GM12878 (cell line): Measurements from ENCODE around the gene RPRD2. TPM values are rescaled to one million over a fixed set of nuclear protein-coding genes. Genes with fewer than 3 reads are reported as not detected.

ENCODE experiments used
- ATAC-seq: fragments of 200-7000 bp; cut with Tn5 transposase; 3 replicates; pipeline ENCODE4 v1.9.1; 2020; ENCODE audit warnings: mild to moderate bottlenecking, moderate library complexity
- BruUV-seq: library from RNA; stranded (reverse); fragments of 400-500 nt; replicated peaks from 2 replicates; lab custom pipeline; 2021; lab: Mats Ljungman, UMichigan
- CTCF ChIA-PET: fragments of 300-600 bp; sonication (Branson Sonifier 250); formaldehyde crosslinking; extraction: SDS; loops from one replicate; lab custom pipeline; 2021; ENCODE audit warnings: inconsistent platforms; lab: Yijun Ruan, JAX
- POLR2A ChIA-PET: fragments of 350-600 bp; formaldehyde crosslinking; extraction: SDS; loops from one replicate; lab custom pipeline; 2021; ENCODE audit warnings: inconsistent platforms; lab: Charles Lee
- RAD21 ChIA-PET: fragments of 300-600 bp; sonication (Branson Sonifier 250); formaldehyde crosslinking; loops from one replicate; lab custom pipeline; 2023; ENCODE audit warnings: antibody characterized with exemption; ENCODE audit not compliant: unreplicated experiment; lab: Charles Lee
- SMC1A ChIA-PET: fragments of 300-600 bp; sonication (Branson Sonifier 250); formaldehyde crosslinking; loops from one replicate; lab custom pipeline; 2023; ENCODE audit not compliant: unreplicated experiment, uncharacterized antibody; lab: Charles Lee
- DNase-seq: peaks from one replicate; pipeline ENCODE4 v3.0.0-alpha.2; 2011; ENCODE audit warnings: low read depth, low spot score
- FAIRE-seq: peaks from 3 replicates; lab custom pipeline; 2011; peaks lifted over from hg19 to GRCh38; lab: Jason Lieb, UNC
- H2AFZ ChIP-seq: 2 replicates; pipeline ENCODE4 v1.6.0; 2011; ENCODE audit warnings: low read depth, low read length, control low read depth; ENCODE audit not compliant: control insufficient read depth
- H3K27ac ChIP-seq: 2 replicates; pipeline ENCODE4 v1.5.1; 2011; ENCODE audit warnings: control low read depth; ENCODE audit not compliant: control insufficient read depth, insufficient read depth
- H3K27me3 ChIP-seq, 2 experiments: replicated peaks in 1 of 2; 2 replicates each; pipeline versions ENCODE4 v1.6.0 to v1.6.1; 2011; ENCODE audit warnings: low read length in 1 of 2; ENCODE audit not compliant: control insufficient read depth in 2 of 2, insufficient read depth in 2 of 2
- H3K36me3 ChIP-seq, 2 experiments: 2 replicates each; pipeline ENCODE4 v1.5.1; 2011; ENCODE audit warnings: low read length in 1 of 2; ENCODE audit not compliant: control insufficient read depth in 2 of 2, insufficient read depth in 2 of 2
- H3K4me1 ChIP-seq: 2 replicates; pipeline ENCODE4 v1.6.1; 2011; ENCODE audit warnings: mild to moderate bottlenecking, low read length, moderate library complexity, mixed read lengths; ENCODE audit not compliant: control insufficient read depth, insufficient read depth
- H3K4me2 ChIP-seq: 2 replicates; pipeline ENCODE4 v1.6.0; 2011; ENCODE audit warnings: control low read depth; ENCODE audit not compliant: control insufficient read depth, insufficient read depth
- H3K4me3 ChIP-seq: fragments of 200-600 bp; sonication (generic); 2 replicates; pipeline ENCODE4 v1.5.1; 2016
- H3K79me2 ChIP-seq: 2 replicates; pipeline ENCODE4 v1.6.0; 2011; ENCODE audit warnings: low read length; ENCODE audit not compliant: control insufficient read depth, insufficient read depth
- H3K9ac ChIP-seq: 2 replicates; pipeline ENCODE4 v1.8.0; 2011; ENCODE audit warnings: low read length, control low read depth, mixed read lengths; ENCODE audit not compliant: control insufficient read depth, insufficient read depth
- H3K9me3 ChIP-seq: replicated peaks from 3 replicates; pipeline ENCODE4 v1.5.1; 2011; ENCODE audit warnings: mild to moderate bottlenecking, low read length; ENCODE audit not compliant: control insufficient read depth, insufficient read depth
- H4K20me1 ChIP-seq: 2 replicates; pipeline ENCODE4 v1.6.0; 2011; ENCODE audit not compliant: control insufficient read depth, insufficient read depth
- ESRRA ChIP-seq: IDR thresholded peaks from 2 replicates; pipeline ENCODE4 v1.6.1; 2012; ENCODE audit warnings: mild to moderate bottlenecking, low read length, improper control_type of control experiment
- MEF2A ChIP-seq: IDR thresholded peaks from 2 replicates; pipeline ENCODE4 v1.6.1; 2011; ENCODE audit warnings: low read depth, mild to moderate bottlenecking, low read length, moderate library complexity; ENCODE audit not compliant: insufficient read depth
- MXI1 ChIP-seq: fragments of 150-350 bp; IDR thresholded peaks from 2 replicates; pipeline ENCODE4 v1.6.1; 2011; ENCODE audit warnings: low read depth, mild to moderate bottlenecking, inconsistent platforms, low read length, improper control_type of control experiment
- NRF1 ChIP-seq: conservative IDR thresholded peaks from 2 replicates; pipeline ENCODE4 v1.6.1; 2011; ENCODE audit warnings: mild to moderate bottlenecking, low read depth, low read length, improper control_type of control experiment
- RELA ChIP-seq: fragments of 450-650 bp; IDR thresholded peaks from 2 replicates; pipeline ENCODE4 v1.8.0; 2014; ENCODE audit warnings: borderline replicate concordance; ENCODE audit not compliant: partially characterized antibody
- SP1 ChIP-seq: IDR thresholded peaks from one replicate; pipeline ENCODE4 v1.6.1; 2011; ENCODE audit warnings: low read depth, low read length
- SUPT20H ChIP-seq: IDR thresholded peaks from 2 replicates; pipeline ENCODE4 v1.6.1; 2011; ENCODE audit warnings: low read depth, mild to moderate bottlenecking, low read length, moderate library complexity, borderline replicate concordance; ENCODE audit not compliant: control insufficient read depth
- WGBS: methylation state at CpG from one replicate; pipeline ENCODE4 v1.1.6; 2016; ENCODE audit warnings: low lambda C conversion rate; ENCODE audit not compliant: insufficient replicate concordance, insufficient coverage; ENCODE audit errors: missing lambda C conversion rate; 5-methylcytosine and 5-hydroxymethylcytosine counted together
- in situ Hi-C: fragments of 300-500 bp; cut with MboI; formaldehyde crosslinking; loops from 9 replicates; pipeline ENCODE4 v1.14.3; 2018; ENCODE audit warnings: mixed read lengths
- intact Hi-C: fragments of 100-400 bp; cut with micrococcal nuclease; formaldehyde crosslinking; loops from one replicate; pipeline ENCODE4 v1.14.2; 2022; ENCODE audit not compliant: unreplicated experiment
- polyA plus RNA-seq, 11 experiments: library from polyadenylated mRNA; depleted of rRNA in 4 of 11; unstranded in 6 of 11; stranded (reverse) in 5 of 11; fragments of >200 nt; fragmentation: Nextera tagmentation in 4 of 11; fragmentation: Illumina TruSeq in 1 of 11; extraction: Ambion mirVana in 4 of 11; extraction: Trizol in 1 of 11; gene quantifications; 1 replicate in 1 of 11; 2 replicates in 10 of 11; pipeline versions ENCODE4 v1.2.1 to v1.2.3, GENCODE V29; 2011 to 2016; ENCODE audit warnings: inconsistent platforms in 2 of 11, missing spikeins in 2 of 11, low read depth in 1 of 11
- total RNA-seq, 4 experiments: library from RNA; depleted of rRNA in 3 of 4; stranded (reverse); fragments of >200 nt in 3 of 4; fragmentation: Illumina TruSeq in 1 of 4; extraction: Trizol in 1 of 4; gene quantifications; 2 replicates each; pipeline versions ENCODE4 v1.2.1 to v1.2.3, GENCODE V29; 2013 to 2021
- TF ChIP-seq, protein P1 (sequence below): IDR thresholded peaks from 2 replicates; pipeline ENCODE4 v1.6.1; 2011; ENCODE audit warnings: borderline replicate concordance, low read depth, mild to moderate bottlenecking, moderate library complexity, mixed read lengths, low read length; ENCODE audit not compliant: insufficient read depth; ENCODE audit errors: extremely low read length
- TF ChIP-seq, protein P2 (sequence below): fragments of 450-650 bp; formaldehyde crosslinking; IDR thresholded peaks from 2 replicates; pipeline ENCODE4 v1.5.0; 2022; ENCODE audit warnings: mild to moderate bottlenecking, missing genetic modification characterization
- TF ChIP-seq, protein P3 (sequence below): IDR thresholded peaks from 2 replicates; pipeline ENCODE4 v1.6.1; 2011; ENCODE audit warnings: low read depth, low read length, improper control_type of control experiment, borderline replicate concordance
- TF ChIP-seq, protein P4 (sequence below): IDR thresholded peaks from 2 replicates; pipeline ENCODE4 v1.6.1; 2012; ENCODE audit warnings: low read depth, low read length, improper control_type of control experiment

Gene RPRD2
- total and polyA plus RNA-seq, 10 of the 15 experiments (the other 5 are each of a cell fraction or from before 2014, with no cell fraction given) = 1.9 to 24.8 (median 13.3) TPM

DNA sequence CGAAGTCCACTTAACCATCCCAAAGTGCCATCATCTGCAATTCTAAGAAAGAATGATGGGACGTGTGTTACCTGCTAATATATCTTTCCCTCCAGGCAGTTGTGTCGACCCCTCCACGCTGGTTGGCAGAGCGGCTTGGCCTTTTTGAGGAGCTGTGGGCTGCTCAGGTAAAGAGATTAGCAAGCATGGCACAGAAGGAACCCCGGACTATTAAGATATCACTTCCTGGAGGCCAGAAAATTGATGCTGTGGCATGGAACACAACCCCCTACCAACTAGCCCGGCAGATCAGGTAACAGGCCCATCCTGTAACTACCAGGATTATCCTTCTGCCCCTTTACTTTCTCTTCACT, 123.8 kb downstream of the RPRD2 start:
- under 1% methylated on average over 7 of the region's 7 CpGs for WGBS
- TF ChIP-seq MXI1 (0 out of 2 replicates have a peak, but pooled peaks have one; percentile 12), SUPT20H (no peak)
- TF ChIP-seq, protein P1, sequence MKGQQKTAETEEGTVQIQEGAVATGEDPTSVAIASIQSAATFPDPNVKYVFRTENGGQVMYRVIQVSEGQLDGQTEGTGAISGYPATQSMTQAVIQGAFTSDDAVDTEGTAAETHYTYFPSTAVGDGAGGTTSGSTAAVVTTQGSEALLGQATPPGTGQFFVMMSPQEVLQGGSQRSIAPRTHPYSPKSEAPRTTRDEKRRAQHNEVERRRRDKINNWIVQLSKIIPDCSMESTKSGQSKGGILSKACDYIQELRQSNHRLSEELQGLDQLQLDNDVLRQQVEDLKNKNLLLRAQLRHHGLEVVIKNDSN = no peak
- ChIA-PET POLR2A (interaction anchor here (1.3 kb wide), 1 partner anchor 124 kb away, joined by 5 read pairs; the partner anchor contains the start of gene RPRD2), SMC1A (interaction anchor here (2.1 kb wide), 1 partner anchor 28 kb away, joined by 11 read pairs; the partner anchor contains the start of gene FALEC), CTCF (interaction anchor here (1.0 kb wide), 1 partner anchor 123 kb away, joined by 3 read pairs; no protein-coding TSS in a partner anchor), RAD21 (interaction anchor here (1.6 kb wide), 1 partner anchor 28 kb away, joined by 6 read pairs; the partner anchor contains the start of gene FALEC)
- Histone ChIP-seq H3K9me3 (no peaks in the 10 kb centered on the region), H3K4me1 (no peaks in the 10 kb centered on the region), H3K36me3 (peaks cover 3 to 23% of the 10 kb centered on the region in 2 experiments), H2AFZ (peak overlapping the region; percentile 62), H3K9ac (peak overlapping the region; percentile 98), H3K4me3 (peak overlapping the region; percentile 95), H3K4me2 (peak overlapping the region; percentile 92), H3K27me3 (no peaks in the 10 kb centered on the region), H4K20me1 (no peaks in the 10 kb centered on the region), H3K27ac (peak overlapping the region; percentile 86), H3K79me2 (peaks cover 14% of the 10 kb centered on the region)
- ATAC-seq = peak; percentile 11
- no peak for DNase-seq
- no peak for FAIRE-seq
- in situ Hi-C loops (no loop called here), intact Hi-C loops (loop anchor here (10.0 kb wide), 1 partner anchor 137 kb away; the partner anchor contains the start of gene ENSA)
- TSS peak; percentile 83 for BruUV-seq

DNA sequence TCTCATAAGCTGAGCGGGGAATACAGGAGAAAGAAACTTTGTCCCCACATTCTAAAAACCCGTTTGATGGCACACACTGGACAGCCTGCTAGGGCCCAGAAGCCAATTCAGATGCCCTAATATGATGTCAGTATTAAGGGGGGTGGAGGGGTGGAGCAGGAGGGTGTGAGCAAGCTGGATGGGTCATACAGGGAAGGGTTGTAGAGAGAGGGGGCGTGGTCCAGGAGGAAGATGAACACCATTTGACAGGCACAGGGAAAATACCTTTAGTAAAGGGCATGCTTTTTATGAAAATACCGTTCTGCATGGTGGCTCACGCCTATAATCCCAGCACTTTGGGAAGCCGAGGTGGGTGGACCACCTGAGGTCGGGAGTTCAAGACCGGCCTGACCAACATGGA, 129.2 kb downstream of the RPRD2 start:
- DNase-seq = no peak
- no peak for FAIRE-seq
- no TSS peak for BruUV-seq
- no peak overlapping the region for H3K9ac ChIP-seq
- no peaks in the 10 kb centered on the region for H3K4me1 ChIP-seq
- H2AFZ ChIP-seq = no peak overlapping the region
- no peaks in the 10 kb centered on the region for H3K27me3 ChIP-seq
- H3K9me3 ChIP-seq = no peaks in the 10 kb centered on the region
- ATAC-seq = no peak
- peaks cover 7 to 38% of the 10 kb centered on the region in 2 experiments for H3K36me3 ChIP-seq
- ChIA-PET POLR2A (no interaction called here), CTCF (no interaction called here), RAD21 (no interaction called here), SMC1A (no interaction called here)
- H3K27ac ChIP-seq = no peak overlapping the region
- 100% methylated on average over 8 of the region's 8 CpGs for WGBS
- intact Hi-C loops (no loop called here), in situ Hi-C loops (no loop called here)
- H3K4me2 ChIP-seq = no peak overlapping the region
- H3K79me2 ChIP-seq = peaks cover 5% of the 10 kb centered on the region
- H3K4me3 ChIP-seq = no peak overlapping the region
- H4K20me1 ChIP-seq = no peaks in the 10 kb centered on the region
- TF ChIP-seq NRF1 (no peak), RELA (no peak), MEF2A (no peak), ESRRA (no peak), SP1 (no peak)
- TF ChIP-seq, protein P2, sequence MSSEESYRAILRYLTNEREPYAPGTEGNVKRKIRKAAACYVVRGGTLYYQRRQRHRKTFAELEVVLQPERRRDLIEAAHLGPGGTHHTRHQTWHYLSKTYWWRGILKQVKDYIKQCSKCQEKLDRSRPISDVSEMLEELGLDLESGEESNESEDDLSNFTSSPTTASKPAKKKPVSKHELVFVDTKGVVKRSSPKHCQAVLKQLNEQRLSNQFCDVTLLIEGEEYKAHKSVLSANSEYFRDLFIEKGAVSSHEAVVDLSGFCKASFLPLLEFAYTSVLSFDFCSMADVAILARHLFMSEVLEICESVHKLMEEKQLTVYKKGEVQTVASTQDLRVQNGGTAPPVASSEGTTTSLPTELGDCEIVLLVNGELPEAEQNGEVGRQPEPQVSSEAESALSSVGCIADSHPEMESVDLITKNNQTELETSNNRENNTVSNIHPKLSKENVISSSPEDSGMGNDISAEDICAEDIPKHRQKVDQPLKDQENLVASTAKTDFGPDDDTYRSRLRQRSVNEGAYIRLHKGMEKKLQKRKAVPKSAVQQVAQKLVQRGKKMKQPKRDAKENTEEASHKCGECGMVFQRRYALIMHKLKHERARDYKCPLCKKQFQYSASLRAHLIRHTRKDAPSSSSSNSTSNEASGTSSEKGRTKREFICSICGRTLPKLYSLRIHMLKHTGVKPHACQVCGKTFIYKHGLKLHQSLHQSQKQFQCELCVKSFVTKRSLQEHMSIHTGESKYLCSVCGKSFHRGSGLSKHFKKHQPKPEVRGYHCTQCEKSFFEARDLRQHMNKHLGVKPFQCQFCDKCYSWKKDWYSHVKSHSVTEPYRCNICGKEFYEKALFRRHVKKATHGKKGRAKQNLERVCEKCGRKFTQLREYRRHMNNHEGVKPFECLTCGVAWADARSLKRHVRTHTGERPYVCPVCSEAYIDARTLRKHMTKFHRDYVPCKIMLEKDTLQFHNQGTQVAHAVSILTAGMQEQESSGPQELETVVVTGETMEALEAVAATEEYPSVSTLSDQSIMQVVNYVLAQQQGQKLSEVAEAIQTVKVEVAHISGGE (CRISPR knock-in tag) = no peak
- TF ChIP-seq, protein P3, sequence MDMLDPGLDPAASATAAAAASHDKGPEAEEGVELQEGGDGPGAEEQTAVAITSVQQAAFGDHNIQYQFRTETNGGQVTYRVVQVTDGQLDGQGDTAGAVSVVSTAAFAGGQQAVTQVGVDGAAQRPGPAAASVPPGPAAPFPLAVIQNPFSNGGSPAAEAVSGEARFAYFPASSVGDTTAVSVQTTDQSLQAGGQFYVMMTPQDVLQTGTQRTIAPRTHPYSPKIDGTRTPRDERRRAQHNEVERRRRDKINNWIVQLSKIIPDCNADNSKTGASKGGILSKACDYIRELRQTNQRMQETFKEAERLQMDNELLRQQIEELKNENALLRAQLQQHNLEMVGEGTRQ = no peak
- TF ChIP-seq, protein P4, sequence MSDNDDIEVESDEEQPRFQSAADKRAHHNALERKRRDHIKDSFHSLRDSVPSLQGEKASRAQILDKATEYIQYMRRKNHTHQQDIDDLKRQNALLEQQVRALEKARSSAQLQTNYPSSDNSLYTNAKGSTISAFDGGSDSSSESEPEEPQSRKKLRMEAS = no peak
